ENCODE results near the gene KLK14.

- no peak for TF ChIP-seq EZH2 (IDR thresholded peaks at IDR 0.05; ENCODE audit: insufficient read depth, poor library complexity, severe bottlenecking)
- TF ChIP-seq EZH2phosphoT487 (IDR thresholded peaks at IDR 0.05; ENCODE audit: insufficient read depth, low read depth) = no peak
These were observed 26.8 kb downstream of the KLK14 start for GRCh38 chr19:51055866-51056265.
